GM10248 (cell line): ENCODE results near the gene JAKMIP1.

Source experiments
- CTCF ChIA-PET: fragments of 300-600 bp; sonication (Branson Sonifier 250); formaldehyde crosslinking; extraction: SDS; loops from one replicate; lab custom pipeline; 2021; ENCODE audit warnings: antibody characterized with exemption; lab: Yijun Ruan, JAX
- POLR2A ChIA-PET: fragments of 350-650 bp; sonication (Branson Sonifier 250); formaldehyde crosslinking; extraction: SDS; loops from one replicate; lab custom pipeline; 2020; ENCODE audit warnings: antibody characterized with exemption; lab: Yijun Ruan, JAX
- DNase-seq: peaks from one replicate; pipeline ENCODE4 v3.0.0; 2012; ENCODE audit errors: extremely low spot score
- TF ChIP-seq, protein P1 (sequence below): IDR thresholded peaks from 2 replicates; pipeline ENCODE4 v1.5.1; 2012; ENCODE audit warnings: mild to moderate bottlenecking, low read depth; ENCODE audit errors: extremely low read depth, missing control alignments, control extremely low read depth

The JAKMIP1 gene

GRCh38 chr4:5992828-5993321 lies 207.5 kb downstream of the JAKMIP1 start:
- no peak for DNase-seq
- ChIA-PET CTCF (interaction anchor here (2.2 kb wide), 1 partner anchor 11 kb away, joined by 7 read pairs; no protein-coding TSS in a partner anchor), POLR2A (no interaction called here)
- TF ChIP-seq, protein P1, sequence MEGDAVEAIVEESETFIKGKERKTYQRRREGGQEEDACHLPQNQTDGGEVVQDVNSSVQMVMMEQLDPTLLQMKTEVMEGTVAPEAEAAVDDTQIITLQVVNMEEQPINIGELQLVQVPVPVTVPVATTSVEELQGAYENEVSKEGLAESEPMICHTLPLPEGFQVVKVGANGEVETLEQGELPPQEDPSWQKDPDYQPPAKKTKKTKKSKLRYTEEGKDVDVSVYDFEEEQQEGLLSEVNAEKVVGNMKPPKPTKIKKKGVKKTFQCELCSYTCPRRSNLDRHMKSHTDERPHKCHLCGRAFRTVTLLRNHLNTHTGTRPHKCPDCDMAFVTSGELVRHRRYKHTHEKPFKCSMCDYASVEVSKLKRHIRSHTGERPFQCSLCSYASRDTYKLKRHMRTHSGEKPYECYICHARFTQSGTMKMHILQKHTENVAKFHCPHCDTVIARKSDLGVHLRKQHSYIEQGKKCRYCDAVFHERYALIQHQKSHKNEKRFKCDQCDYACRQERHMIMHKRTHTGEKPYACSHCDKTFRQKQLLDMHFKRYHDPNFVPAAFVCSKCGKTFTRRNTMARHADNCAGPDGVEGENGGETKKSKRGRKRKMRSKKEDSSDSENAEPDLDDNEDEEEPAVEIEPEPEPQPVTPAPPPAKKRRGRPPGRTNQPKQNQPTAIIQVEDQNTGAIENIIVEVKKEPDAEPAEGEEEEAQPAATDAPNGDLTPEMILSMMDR, result no peak

DNA sequence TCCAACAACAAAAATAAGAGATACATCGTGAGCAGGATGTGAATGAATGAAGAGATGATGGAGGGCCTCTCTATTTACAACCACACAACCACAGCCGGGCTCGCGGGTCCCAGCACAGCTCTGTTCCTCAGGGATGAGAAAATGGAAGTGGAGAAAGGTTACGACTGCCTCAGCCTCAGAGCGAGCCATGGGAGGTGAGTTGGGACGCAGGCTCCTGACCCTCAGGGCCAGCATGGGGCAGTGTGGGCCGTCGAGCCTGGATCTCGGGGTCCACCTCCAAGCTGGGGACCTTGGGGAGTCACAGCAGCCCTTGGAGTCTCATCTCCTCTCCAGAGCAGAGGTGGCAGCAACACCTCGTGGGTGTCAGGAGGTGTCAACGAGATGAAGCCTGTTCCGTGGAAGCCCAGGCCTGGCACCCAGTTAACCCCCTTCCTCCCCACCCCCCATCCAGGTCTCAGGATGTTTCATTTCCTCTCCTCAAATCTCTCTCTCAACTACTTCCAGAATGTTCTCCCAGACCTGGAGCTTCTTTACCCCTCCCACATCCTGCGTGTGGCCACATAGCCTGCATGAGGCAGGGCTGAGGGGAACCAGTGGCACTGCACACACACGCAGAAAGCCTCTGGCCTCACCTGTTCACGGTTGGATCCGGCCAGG lies 208.1 kb downstream of the JAKMIP1 start:
- POLR2A ChIA-PET, result no interaction called here
- TF ChIP-seq, protein P1, result no peak
- no peak for DNase-seq
- CTCF ChIA-PET, result interaction anchor here (2.2 kb wide), 1 partner anchor 10 kb away, joined by 7 read pairs; no protein-coding TSS in a partner anchor

DNA sequence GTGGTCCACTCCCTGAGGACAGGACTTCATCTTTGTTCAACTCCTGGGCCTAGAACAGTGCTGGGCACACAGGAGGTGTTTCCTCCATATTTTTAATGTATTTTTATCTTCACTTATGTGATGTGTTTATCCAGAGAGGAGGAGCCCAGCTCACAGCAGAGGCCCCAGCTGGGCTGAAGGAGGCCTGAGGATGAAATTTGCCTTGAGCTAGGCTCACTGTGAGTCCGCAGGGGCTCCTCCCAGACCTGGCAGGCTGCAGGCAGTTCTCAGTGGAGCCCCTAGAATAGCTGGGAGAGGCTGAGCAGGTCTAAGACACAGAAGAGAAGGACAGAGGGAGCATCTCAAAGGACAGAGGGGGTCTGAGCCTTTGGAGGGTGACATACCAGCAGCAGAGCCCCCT lies 208.9 kb downstream of the JAKMIP1 start:
- POLR2A ChIA-PET, result no interaction called here

GRCh38 chr4:5990446-5991160 lies 209.7 kb downstream of the JAKMIP1 start:
- CTCF ChIA-PET, result interaction anchor here (0.9 to 3.5 kb wide), 3 partner anchors 9 to 13 kb away, joined by 3 to 23 read pairs (median 7); no protein-coding TSS in a partner anchor
- no peak for DNase-seq
- TF ChIP-seq, protein P1, result no peak
- POLR2A ChIA-PET, result no interaction called here

More for the DNA sequence above, 208.9 kb downstream of the JAKMIP1 start:
- no peak for DNase-seq
- CTCF ChIA-PET, result interaction anchor here (0.9 to 3.5 kb wide), 3 partner anchors 8 to 13 kb away, joined by 3 to 23 read pairs (median 7); no protein-coding TSS in a partner anchor
- TF ChIP-seq, protein P1, result no peak

DNA sequence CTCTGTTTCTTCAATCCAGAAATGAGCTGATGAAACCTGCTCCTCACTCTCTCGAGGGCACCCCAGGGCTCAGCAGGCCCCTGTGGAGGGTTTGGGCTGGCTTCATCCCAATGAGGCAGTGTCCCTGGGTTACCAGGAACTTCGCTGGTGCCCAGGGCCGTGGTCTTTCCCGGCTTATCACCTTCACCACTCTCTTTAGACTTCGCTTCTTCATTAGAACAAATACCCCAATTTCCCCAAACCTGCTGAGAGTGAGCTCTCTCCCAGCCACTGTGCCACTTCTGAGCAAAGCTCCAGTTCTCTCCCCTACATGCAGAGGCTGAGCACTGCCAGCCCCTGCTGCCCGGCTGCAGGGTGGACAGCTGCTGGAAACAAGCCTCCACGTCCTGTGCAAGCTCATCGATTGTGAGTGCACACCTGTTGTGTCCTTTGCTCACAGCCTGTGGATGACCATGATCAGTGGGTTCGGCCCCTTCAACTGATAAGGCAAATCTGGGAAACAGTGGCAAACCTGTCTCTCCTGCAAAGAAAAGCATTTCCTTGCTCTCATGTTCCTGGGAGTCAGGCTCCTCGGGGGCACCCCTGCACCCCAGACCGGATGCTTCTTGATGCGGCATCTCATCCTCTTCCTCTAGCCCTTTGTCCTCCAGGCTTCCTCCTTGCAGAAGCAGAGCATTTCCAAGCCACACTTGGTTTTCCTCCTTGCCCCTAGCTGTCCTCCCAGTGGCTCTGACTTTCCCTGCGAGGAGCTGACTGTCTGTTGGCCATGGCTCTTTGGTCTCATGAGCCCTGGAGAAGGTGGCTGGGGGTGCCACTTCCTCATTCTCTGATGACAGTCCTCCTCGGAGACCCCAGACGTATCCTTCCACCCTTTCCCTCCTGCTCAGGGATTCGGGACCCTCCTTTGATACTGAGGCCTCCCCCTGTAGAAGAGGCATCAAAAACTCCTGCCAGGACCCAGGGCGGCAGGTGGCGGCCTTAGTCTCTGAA lies 210.8 kb downstream of the JAKMIP1 start:
- ChIA-PET POLR2A (no interaction called here), CTCF (interaction anchor here (1.3 to 3.5 kb wide), 2 partner anchors 10 to 16 kb away, joined by 3 to 23 read pairs; no protein-coding TSS in a partner anchor)
- TF ChIP-seq, protein P1, result no peak
- no peak for DNase-seq
